ENCODE data around the gene RS1. TPM values are rescaled to one million over a fixed set of nuclear protein-coding genes. Genes with fewer than 3 reads are reported as not detected.

RS1 gene
- total and polyA plus RNA-seq, 2 donors (not counting 3 experiments of a cell fraction or from before 2014, with no cell fraction given): not detected

- Histone ChIP-seq H3K4me2 (ENCODE audit: insufficient read depth, low read length) (no peak overlapping the region), H3K36me3 (ENCODE audit: control insufficient read depth in 2 of 2, extremely low read depth in 1 of 2, insufficient read depth in 2 of 2, low read length in 2 of 2) (no peaks in the 10 kb centered on the region), H3K9me1 (replicated peaks; ENCODE audit: control insufficient read depth, extremely low read depth, insufficient read depth, low read length) (no peaks in the 10 kb centered on the region), H3K27ac (ENCODE audit: insufficient read depth, low read depth, low read length) (no peak overlapping the region), H3K79me2 (ENCODE audit: control insufficient read depth, insufficient read depth, low read length) (no peaks in the 10 kb centered on the region), H3K9ac (replicated peaks; ENCODE audit: extremely low read depth, insufficient read depth, low read length) (no peak overlapping the region), H4K20me1 (replicated peaks; ENCODE audit: control insufficient read depth, extremely low read depth, insufficient read depth, low read length) (no peaks in the 10 kb centered on the region), H3K9me3 (replicated peaks; ENCODE audit: control insufficient read depth, insufficient read depth, low read length) (no peaks in the 10 kb centered on the region), H3K4me3 (replicated peaks in 1 of 3; ENCODE audit: insufficient read depth in 1 of 3, low read depth in 1 of 3, low read length in 3 of 3) (no peak overlapping the region), H3K4me1 (ENCODE audit: control insufficient read depth, extremely low read depth, insufficient read depth, low read length) (no peaks in the 10 kb centered on the region), H3K27me3 (ENCODE audit: control insufficient read depth in 2 of 2, insufficient read depth in 2 of 2, low read length in 2 of 2) (no peaks in the 10 kb centered on the region), H2AFZ (ENCODE audit: low read depth, low read length) (no peak overlapping the region)
- BruUV-seq (replicated peaks): no TSS peak
- DNase-seq (ENCODE audit: low read depth, low spot score) (no peak), FAIRE-seq (no peak)
- ChIA-PET CTCF (no interaction called here), POLR2A (no interaction called here)
- TF ChIP-seq CTCF (IDR thresholded peaks at IDR 0.05; ENCODE audit: extremely low read depth in 1 of 2, insufficient read depth in 1 of 2, low read depth in 1 of 2, low read length in 2 of 2) (no peak), POLR2AphosphoS5 (IDR thresholded peaks at IDR 0.05; ENCODE audit: insufficient read depth, low read depth, low read length) (no peak), EZH2 (IDR thresholded peaks at IDR 0.05; ENCODE audit: borderline replicate concordance, low read depth, low read length, severe bottlenecking) (no peak), JUN (IDR thresholded peaks at IDR 0.05; ENCODE audit: borderline replicate concordance, insufficient read depth, insufficient read length, low read depth) (no peak), FOS (IDR thresholded peaks at IDR 0.05; ENCODE audit: borderline replicate concordance, insufficient read depth, low read length) (no peak), POLR2A (IDR thresholded peaks at IDR 0.05; ENCODE audit: low read depth, low read length) (no peak), MYC (IDR thresholded peaks at IDR 0.05; ENCODE audit: low read depth, low read length) (no peak), MAX (IDR thresholded peaks at IDR 0.05; ENCODE audit: insufficient read depth, insufficient read length) (no peak), GATA2 (IDR thresholded peaks at IDR 0.05; ENCODE audit: insufficient read depth, insufficient read length, low read depth, low read length) (no peak)
- intact Hi-C loops (cut with micrococcal nuclease) (no loop called here), dilution Hi-C loops (cut with MboI; ENCODE audit: extremely low pct_ligation_motif_present, low sequenced_read_pairs) (no loop called here)
These were observed 47.3 kb downstream of the RS1 start for GRCh38 chrX:18624599-18624998.

Measured in endothelial cell of umbilical vein (primary cell).